IMR-90 (cell line): ENCODE measurements around the gene CAMKMT. TPM values are rescaled to one million over a fixed set of nuclear protein-coding genes. Genes with fewer than 3 reads are reported as not detected.

Experiments
- ATAC-seq: fragments of 200-7000 bp; cut with Tn5 transposase; 2 replicates; pipeline ENCODE4 v1.9.1; 2020; ENCODE audit warnings: low read depth, mild to moderate bottlenecking, moderate library complexity
- BruUV-seq: library from RNA; stranded (reverse); fragments of 400-500 nt; replicated peaks from 2 replicates; lab custom pipeline; 2021; lab: Mats Ljungman, UMichigan
- CTCF ChIA-PET: fragments of 300-600 bp; formaldehyde crosslinking; extraction: SDS; loops from one replicate; lab custom pipeline; 2021; ENCODE audit warnings: antibody characterized with exemption; lab: Yijun Ruan, JAX
- POLR2A ChIA-PET: fragments of 300-600 bp; sonication (Branson Sonifier 250); formaldehyde crosslinking; loops from one replicate; lab custom pipeline; 2022; ENCODE audit warnings: antibody characterized with exemption; ENCODE audit not compliant: unreplicated experiment; lab: Charles Lee
- DNase-seq: peaks from one replicate; pipeline ENCODE4 v3.0.0; 2013
- H2AFZ ChIP-seq: replicated peaks from 2 replicates; pipeline ENCODE3; 2013; ENCODE audit warnings: low read length, mild to moderate bottlenecking; ENCODE audit not compliant: poor library complexity
- H2AK5ac ChIP-seq: 2 replicates; pipeline ENCODE4 v1.6.1; 2013; ENCODE audit warnings: low read depth, low read length, inconsistent platforms
- H2AK9ac ChIP-seq: replicated peaks from 2 replicates; pipeline ENCODE3; 2013; ENCODE audit warnings: mild to moderate bottlenecking, low read depth, low read length, moderate library complexity; ENCODE audit not compliant: poor library complexity
- H2BK120ac ChIP-seq: 2 replicates; pipeline ENCODE4 v1.6.1; 2013; ENCODE audit warnings: low read depth, low read length, inconsistent platforms
- H2BK15ac ChIP-seq: 3 replicates; pipeline ENCODE4 v1.6.1; 2013; ENCODE audit warnings: low read depth, low read length, inconsistent platforms
- H2BK20ac ChIP-seq: 2 replicates; pipeline ENCODE4 v1.6.1; 2013; ENCODE audit warnings: low read depth, mild to moderate bottlenecking, inconsistent platforms, low read length, moderate library complexity
- H2BK5ac ChIP-seq: 2 replicates; pipeline ENCODE4 v1.6.1; 2013; ENCODE audit warnings: mild to moderate bottlenecking, low read depth, low read length, inconsistent platforms; ENCODE audit not compliant: poor library complexity, severe bottlenecking
- H3K14ac ChIP-seq: replicated peaks from 2 replicates; pipeline ENCODE4 v1.6.1; 2013; ENCODE audit warnings: low read depth, low read length, inconsistent platforms
- H3K18ac ChIP-seq: 2 replicates; pipeline ENCODE4 v1.6.1; 2013; ENCODE audit warnings: low read depth, low read length, control low read depth
- H3K23ac ChIP-seq: 2 replicates; pipeline ENCODE4 v1.6.1; 2013; ENCODE audit warnings: low read depth, low read length, inconsistent platforms
- H3K27ac ChIP-seq: 2 replicates; pipeline ENCODE4 v1.5.1; 2013; ENCODE audit warnings: mild to moderate bottlenecking, control low read depth, low read length; ENCODE audit not compliant: insufficient read depth
- H3K27me3 ChIP-seq: 2 replicates; pipeline ENCODE4 v1.6.1; 2013; ENCODE audit warnings: low read length; ENCODE audit not compliant: control insufficient read depth, insufficient read depth
- H3K36me3 ChIP-seq: 2 replicates; pipeline ENCODE4 v1.6.1; 2013; ENCODE audit warnings: low read length, mixed read lengths; ENCODE audit not compliant: control insufficient read depth, insufficient read depth
- H3K4ac ChIP-seq: 2 replicates; pipeline ENCODE4 v1.6.1; 2013; ENCODE audit warnings: low read depth, low read length, inconsistent platforms
- H3K4me1 ChIP-seq: 2 replicates; pipeline ENCODE4 v1.6.1; 2013; ENCODE audit warnings: low read length, mixed read lengths; ENCODE audit not compliant: control insufficient read depth, insufficient read depth
- H3K4me2 ChIP-seq: 2 replicates; pipeline ENCODE4 v1.6.1; 2013; ENCODE audit warnings: low read depth, mild to moderate bottlenecking, control low read depth, low read length, moderate library complexity
- H3K4me3 ChIP-seq: 2 replicates; pipeline ENCODE4 v1.5.1; 2013; ENCODE audit warnings: low read depth, mild to moderate bottlenecking, control low read depth, low read length, moderate library complexity; ENCODE audit not compliant: insufficient read depth
- H3K56ac ChIP-seq: 2 replicates; pipeline ENCODE4 v1.6.1; 2013; ENCODE audit warnings: low read length, inconsistent platforms; ENCODE audit not compliant: insufficient read depth; ENCODE audit errors: extremely low read depth
- H3K79me1 ChIP-seq, 2 experiments: 2 replicates each; pipeline ENCODE4 v1.6.1; 2013; ENCODE audit warnings: low read length in 2 of 2, inconsistent platforms in 1 of 2, low read depth in 1 of 2
- H3K9ac ChIP-seq: 2 replicates; pipeline ENCODE4 v1.6.1; 2013; ENCODE audit warnings: low read depth, low read length, control low read depth
- H3K9me1 ChIP-seq: 2 replicates; pipeline ENCODE4 v1.6.1; 2013; ENCODE audit warnings: low read length, inconsistent platforms; ENCODE audit not compliant: insufficient read depth
- H3K9me3 ChIP-seq: 2 replicates; pipeline ENCODE4 v1.6.1; 2013; ENCODE audit warnings: low read length; ENCODE audit not compliant: control insufficient read depth, insufficient read depth
- H4K20me1 ChIP-seq: 2 replicates; pipeline ENCODE4 v1.6.1; 2013; ENCODE audit warnings: low read length, inconsistent platforms; ENCODE audit not compliant: insufficient read depth
- H4K5ac ChIP-seq: 2 replicates; pipeline ENCODE4 v1.6.1; 2013; ENCODE audit warnings: mild to moderate bottlenecking, low read depth, low read length, control low read depth
- H4K8ac ChIP-seq, 2 experiments: 2 replicates each; pipeline ENCODE4 v1.6.1; 2013; ENCODE audit warnings: low read depth in 2 of 2, low read length in 2 of 2, control low read depth in 1 of 2, inconsistent platforms in 1 of 2
- H4K91ac ChIP-seq: 2 replicates; pipeline ENCODE4 v1.6.1; 2013; ENCODE audit warnings: low read depth, low read length, inconsistent platforms; ENCODE audit not compliant: insufficient read depth
- BHLHE40 ChIP-seq: fragments of 150-350 bp; IDR thresholded peaks from 2 replicates; pipeline ENCODE4 v1.6.1; 2016; ENCODE audit warnings: mild to moderate bottlenecking, low read depth, low read length
- CEBPB ChIP-seq: IDR thresholded peaks from 2 replicates; pipeline ENCODE4 v1.6.1; 2012; ENCODE audit warnings: low read depth, low read length, improper control_type of control experiment
- CHD1 ChIP-seq: IDR thresholded peaks from 2 replicates; pipeline ENCODE4 v1.6.1; 2012; ENCODE audit warnings: low read depth, low read length, improper control_type of control experiment
- CTCF ChIP-seq: conservative IDR thresholded peaks from 2 replicates; pipeline ENCODE4 v1.5.1; 2012; ENCODE audit warnings: mild to moderate bottlenecking, low read depth, low read length, improper control_type of control experiment
- FOS ChIP-seq: fragments of 150-350 bp; IDR thresholded peaks from 2 replicates; pipeline ENCODE4 v1.6.1; 2016; ENCODE audit warnings: low read depth, low read length
- MAFK ChIP-seq: IDR thresholded peaks from 2 replicates; pipeline ENCODE4 v1.6.1; 2012; ENCODE audit warnings: low read depth, low read length, improper control_type of control experiment
- MXI1 ChIP-seq: IDR thresholded peaks from 2 replicates; pipeline ENCODE4 v1.6.1; 2012; ENCODE audit warnings: low read depth, mild to moderate bottlenecking, low read length, moderate library complexity, borderline replicate concordance
- NFE2L2 ChIP-seq: fragments of 150-350 bp; IDR thresholded peaks from 2 replicates; pipeline ENCODE4 v1.6.1; 2016; ENCODE audit warnings: low read depth, mild to moderate bottlenecking, low read length
- POLR2A ChIP-seq: IDR thresholded peaks from 2 replicates; pipeline ENCODE4 v1.6.1; 2012; ENCODE audit warnings: mild to moderate bottlenecking, low read depth, low read length
- RAD21 ChIP-seq: IDR thresholded peaks from 2 replicates; pipeline ENCODE4 v1.6.1; 2012; ENCODE audit warnings: low read length, improper control_type of control experiment
- RCOR1 ChIP-seq: IDR thresholded peaks from 2 replicates; pipeline ENCODE4 v1.6.1; 2012; ENCODE audit warnings: mild to moderate bottlenecking, low read length, improper control_type of control experiment; ENCODE audit not compliant: insufficient replicate concordance
- RFX5 ChIP-seq: IDR thresholded peaks from 2 replicates; pipeline ENCODE4 v1.8.0; 2012; ENCODE audit warnings: low read depth, mild to moderate bottlenecking, low read length, moderate library complexity
- SMC3 ChIP-seq: fragments of 150-350 bp; IDR thresholded peaks from 2 replicates; pipeline ENCODE4 v1.6.1; 2016; ENCODE audit warnings: low read depth, mild to moderate bottlenecking, antibody characterized with exemption, low read length, moderate library complexity
- WGBS, 2 experiments: methylation state at CpG; one replicate each; pipeline versions ENCODE4 v1.1.5 to v1.1.7; 2013; ENCODE audit warnings: missing lambda C conversion rate in 2 of 2; ENCODE audit not compliant: insufficient read length in 1 of 2; ENCODE audit errors: extremely low coverage in 2 of 2; 5-methylcytosine and 5-hydroxymethylcytosine counted together
- dilution Hi-C: fragments of 300-500 bp; cut with HindIII; formaldehyde crosslinking; loops from one replicate; pipeline ENCODE4 v1.14.3; 2018; ENCODE audit warnings: low sequenced_read_pairs; ENCODE audit not compliant: unreplicated experiment
- in situ Hi-C: fragments of 300-500 bp; cut with MboI; formaldehyde crosslinking; loops from 3 replicates; pipeline ENCODE4 v1.14.3; 2019; ENCODE audit warnings: low sequenced_read_pairs, inconsistent platforms, mixed read lengths
- intact Hi-C: fragments of 100-400 bp; cut with micrococcal nuclease; formaldehyde crosslinking; loops from 2 replicates; pipeline ENCODE4 v1.10.0; 2022
- polyA plus RNA-seq, 3 experiments: library from polyadenylated mRNA; depleted of rRNA; stranded (reverse); fragments of >200 nt; gene quantifications; 2 replicates each; pipeline ENCODE4 v1.2.3, GENCODE V29; 2012; ENCODE audit warnings: low replicate concordance in 1 of 3
- total RNA-seq: library from RNA; depleted of rRNA; stranded (reverse); fragments of >200 nt; gene quantifications from 2 replicates; pipeline ENCODE4 v1.2.3, GENCODE V29; 2012
- TF ChIP-seq, protein P1 (sequence below): fragments of 150-350 bp; IDR thresholded peaks from 2 replicates; pipeline ENCODE4 v1.6.1; 2016; ENCODE audit warnings: low read depth, mild to moderate bottlenecking, low read length, moderate library complexity, borderline replicate concordance
- TF ChIP-seq, protein P2 (sequence below): fragments of 150-350 bp; IDR thresholded peaks from 2 replicates; pipeline ENCODE4 v1.6.1; 2017; ENCODE audit warnings: mild to moderate bottlenecking, antibody characterized with exemption, low read length, low read depth

Gene CAMKMT
- total and polyA plus RNA-seq, 2 of the 4 experiments (the other 2 are of a cell fraction): 4.4 to 6.8 TPM

DNA sequence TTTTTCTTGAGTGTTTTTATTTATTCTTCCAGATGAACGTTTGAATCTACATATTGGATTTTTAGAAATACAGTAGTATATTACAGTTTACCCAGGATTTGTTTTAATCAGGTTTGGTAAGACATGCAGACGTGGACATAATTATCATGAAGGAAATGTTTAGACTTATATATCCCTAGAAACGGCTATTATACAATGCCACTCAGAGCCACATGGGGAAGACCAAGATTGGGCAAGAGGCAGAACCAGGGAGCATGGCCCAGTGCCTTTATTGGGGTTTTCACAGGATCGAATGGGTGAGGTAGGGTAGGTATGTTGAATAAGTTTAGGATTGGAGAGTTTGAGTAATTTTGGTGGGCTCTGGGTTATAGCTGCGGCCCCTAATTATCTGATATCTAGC is 212.2 kb downstream of the CAMKMT start:
- H3K4me2 ChIP-seq: no peak overlapping the region
- no peak overlapping the region for H2AK9ac ChIP-seq
- in situ Hi-C loops: no loop called here
- no peaks in the 10 kb centered on the region for H3K27me3 ChIP-seq
- H3K4ac ChIP-seq: no peak overlapping the region
- no peaks in the 10 kb centered on the region for H3K79me1 ChIP-seq
- no peak overlapping the region for H3K23ac ChIP-seq
- H3K9ac ChIP-seq: no peak overlapping the region
- H4K8ac ChIP-seq: no peak overlapping the region
- no peak overlapping the region for H3K14ac ChIP-seq
- intact Hi-C loops: no loop called here
- WGBS, 2 experiments: 50 to 100% methylated on average over 1 of the region's 5 CpGs
- no peak overlapping the region for H2BK20ac ChIP-seq
- no peaks in the 10 kb centered on the region for H4K20me1 ChIP-seq
- BruUV-seq: no TSS peak
- no peak overlapping the region for H3K56ac ChIP-seq
- H2BK5ac ChIP-seq: no peak overlapping the region
- dilution Hi-C loops: no loop called here
- TF ChIP-seq SMC3 (no peak), CHD1 (no peak), NFE2L2 (no peak), BHLHE40 (no peak), RAD21 (no peak), POLR2A (no peak), CTCF (no peak), RFX5 (no peak), RCOR1 (no peak), CEBPB (no peak), FOS (no peak), MXI1 (no peak), MAFK (no peak)
- TF ChIP-seq, protein P1, sequence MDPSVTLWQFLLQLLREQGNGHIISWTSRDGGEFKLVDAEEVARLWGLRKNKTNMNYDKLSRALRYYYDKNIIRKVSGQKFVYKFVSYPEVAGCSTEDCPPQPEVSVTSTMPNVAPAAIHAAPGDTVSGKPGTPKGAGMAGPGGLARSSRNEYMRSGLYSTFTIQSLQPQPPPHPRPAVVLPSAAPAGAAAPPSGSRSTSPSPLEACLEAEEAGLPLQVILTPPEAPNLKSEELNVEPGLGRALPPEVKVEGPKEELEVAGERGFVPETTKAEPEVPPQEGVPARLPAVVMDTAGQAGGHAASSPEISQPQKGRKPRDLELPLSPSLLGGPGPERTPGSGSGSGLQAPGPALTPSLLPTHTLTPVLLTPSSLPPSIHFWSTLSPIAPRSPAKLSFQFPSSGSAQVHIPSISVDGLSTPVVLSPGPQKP: no peak
- TF ChIP-seq, protein P2, sequence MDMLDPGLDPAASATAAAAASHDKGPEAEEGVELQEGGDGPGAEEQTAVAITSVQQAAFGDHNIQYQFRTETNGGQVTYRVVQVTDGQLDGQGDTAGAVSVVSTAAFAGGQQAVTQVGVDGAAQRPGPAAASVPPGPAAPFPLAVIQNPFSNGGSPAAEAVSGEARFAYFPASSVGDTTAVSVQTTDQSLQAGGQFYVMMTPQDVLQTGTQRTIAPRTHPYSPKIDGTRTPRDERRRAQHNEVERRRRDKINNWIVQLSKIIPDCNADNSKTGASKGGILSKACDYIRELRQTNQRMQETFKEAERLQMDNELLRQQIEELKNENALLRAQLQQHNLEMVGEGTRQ: no peak
- H3K9me1 ChIP-seq: no peaks in the 10 kb centered on the region
- no peak overlapping the region for H2BK15ac ChIP-seq
- H2AFZ ChIP-seq: no peak overlapping the region
- no peak overlapping the region for H4K5ac ChIP-seq
- no peak overlapping the region for H2AK5ac ChIP-seq
- DNase-seq (no peak), ATAC-seq (no peak)
- no peaks in the 10 kb centered on the region for H3K36me3 ChIP-seq
- no peaks in the 10 kb centered on the region for H3K9me3 ChIP-seq
- no peak overlapping the region for H2BK120ac ChIP-seq
- H3K4me1 ChIP-seq: no peaks in the 10 kb centered on the region; the same call in 1 of the 2 replicates
- POLR2A ChIA-PET: no interaction called here
- no peak overlapping the region for H4K91ac ChIP-seq
- CTCF ChIA-PET: interaction anchor here (0.6 kb wide), 1 partner anchor 55 kb away, joined by 3 read pairs; no protein-coding TSS in a partner anchor
- H3K4me3 ChIP-seq: no peak overlapping the region
- H3K18ac ChIP-seq: no peak overlapping the region
- no peak overlapping the region for H3K27ac ChIP-seq
